ENCODE measurements around the gene ZER1. TPM values are rescaled to one million over a fixed set of nuclear protein-coding genes. Genes with fewer than 3 reads are reported as not detected.

ZER1 gene
- total and polyA plus RNA-seq, 2 of the 4 experiments (the other 2 are of a cell fraction) = 7.7 to 34.9 TPM

DNA sequence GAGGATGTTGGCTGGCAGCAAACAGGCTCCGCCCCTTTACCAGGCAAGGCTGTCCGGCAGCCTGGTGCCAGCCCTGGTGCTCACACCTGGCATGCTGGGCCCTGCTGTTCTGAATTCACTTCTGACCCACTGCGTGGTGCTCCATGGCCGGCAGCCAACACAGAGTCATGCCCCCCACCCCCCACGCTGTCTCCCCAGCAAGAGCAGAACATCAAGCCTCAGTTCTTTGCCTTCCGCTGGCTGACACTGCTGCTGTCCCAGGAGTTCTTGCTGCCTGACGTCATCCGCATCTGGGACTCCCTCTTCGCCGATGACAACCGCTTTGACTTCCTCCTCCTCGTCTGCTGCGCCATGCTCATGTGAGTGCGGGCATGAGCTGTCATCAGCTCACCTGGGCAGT, 33.9 kb upstream of the ZER1 start:
- Histone ChIP-seq H2AK5ac (ENCODE audit: low read depth, low read length) (no peak overlapping the region), H2BK120ac (ENCODE audit: low read depth, low read length) (no peak overlapping the region), H3K4me2 (ENCODE audit: low read depth, low read length) (no peak overlapping the region), H3K18ac (ENCODE audit: low read depth, low read length) (no peak overlapping the region), H2AFZ (replicated peaks; ENCODE audit: low read length, poor library complexity) (no peak overlapping the region), H3K9me1 (ENCODE audit: insufficient read depth, low read length) (no peaks in the 10 kb centered on the region), H3K4me1 (ENCODE audit: control insufficient read depth, insufficient read depth, low read length) (no peaks in the 10 kb centered on the region), H3K4ac (ENCODE audit: low read depth, low read length) (no peak overlapping the region), H4K20me1 (ENCODE audit: insufficient read depth, low read length) (no peaks in the 10 kb centered on the region), H3K36me3 (ENCODE audit: control insufficient read depth, insufficient read depth, low read length) (peaks cover 46% of the 10 kb centered on the region), H2BK20ac (ENCODE audit: low read depth, low read length) (no peak overlapping the region), H3K27ac (ENCODE audit: insufficient read depth, low read length) (no peak overlapping the region), H3K27me3 (ENCODE audit: control insufficient read depth, insufficient read depth, low read length) (no peaks in the 10 kb centered on the region), H3K23ac (ENCODE audit: low read depth, low read length) (no peak overlapping the region), H2AK9ac (replicated peaks; ENCODE audit: low read depth, low read length, poor library complexity) (no peak overlapping the region), H3K14ac (replicated peaks; ENCODE audit: low read depth, low read length) (no peak overlapping the region), H2BK5ac (ENCODE audit: low read depth, low read length, poor library complexity, severe bottlenecking) (no peak overlapping the region), H4K5ac (ENCODE audit: low read depth, low read length) (no peak overlapping the region), H3K9me3 (ENCODE audit: control insufficient read depth, insufficient read depth, low read length) (no peaks in the 10 kb centered on the region), H4K91ac (ENCODE audit: insufficient read depth, low read depth, low read length) (no peak overlapping the region), H3K9ac (ENCODE audit: low read depth, low read length) (no peak overlapping the region), H2BK15ac (ENCODE audit: low read depth, low read length) (no peak overlapping the region), H3K4me3 (ENCODE audit: insufficient read depth, low read depth, low read length) (no peak overlapping the region), H4K8ac (ENCODE audit: low read depth in 2 of 2, low read length in 2 of 2) (no peak overlapping the region), H3K79me1 (ENCODE audit: low read depth in 1 of 2, low read length in 2 of 2) (no peaks in the 10 kb centered on the region), H3K56ac (ENCODE audit: extremely low read depth, insufficient read depth, low read length) (no peak overlapping the region)
- 90% methylated on average over 12 of the region's 14 CpGs; no CpG with 5 or more reads in 1 of the 2 experiments for WGBS, 2 experiments (ENCODE audit: extremely low coverage in 2 of 2, insufficient read length in 1 of 2)
- dilution Hi-C loops (cut with HindIII; ENCODE audit: low sequenced_read_pairs, unreplicated experiment) = no loop called here
- ChIA-PET POLR2A (ENCODE audit: unreplicated experiment) (no interaction called here), CTCF (interaction anchor here (0.9 kb wide), 1 partner anchor 13 kb away, joined by 3 read pairs; the partner anchor contains the start of gene ENDOG)
- no peak for TF ChIP-seq RFX5 (IDR thresholded peaks at IDR 0.05; ENCODE audit: low read depth, low read length)
- TF ChIP-seq SMC3 (IDR thresholded peaks at IDR 0.05; ENCODE audit: low read depth, low read length) = no peak
- no peak for TF ChIP-seq MXI1 (IDR thresholded peaks at IDR 0.05; ENCODE audit: borderline replicate concordance, low read depth, low read length)
- TF ChIP-seq, protein P1, sequence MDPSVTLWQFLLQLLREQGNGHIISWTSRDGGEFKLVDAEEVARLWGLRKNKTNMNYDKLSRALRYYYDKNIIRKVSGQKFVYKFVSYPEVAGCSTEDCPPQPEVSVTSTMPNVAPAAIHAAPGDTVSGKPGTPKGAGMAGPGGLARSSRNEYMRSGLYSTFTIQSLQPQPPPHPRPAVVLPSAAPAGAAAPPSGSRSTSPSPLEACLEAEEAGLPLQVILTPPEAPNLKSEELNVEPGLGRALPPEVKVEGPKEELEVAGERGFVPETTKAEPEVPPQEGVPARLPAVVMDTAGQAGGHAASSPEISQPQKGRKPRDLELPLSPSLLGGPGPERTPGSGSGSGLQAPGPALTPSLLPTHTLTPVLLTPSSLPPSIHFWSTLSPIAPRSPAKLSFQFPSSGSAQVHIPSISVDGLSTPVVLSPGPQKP (IDR thresholded peaks at IDR 0.05; ENCODE audit: borderline replicate concordance, low read depth, low read length) = no peak
- TF ChIP-seq, protein P2, sequence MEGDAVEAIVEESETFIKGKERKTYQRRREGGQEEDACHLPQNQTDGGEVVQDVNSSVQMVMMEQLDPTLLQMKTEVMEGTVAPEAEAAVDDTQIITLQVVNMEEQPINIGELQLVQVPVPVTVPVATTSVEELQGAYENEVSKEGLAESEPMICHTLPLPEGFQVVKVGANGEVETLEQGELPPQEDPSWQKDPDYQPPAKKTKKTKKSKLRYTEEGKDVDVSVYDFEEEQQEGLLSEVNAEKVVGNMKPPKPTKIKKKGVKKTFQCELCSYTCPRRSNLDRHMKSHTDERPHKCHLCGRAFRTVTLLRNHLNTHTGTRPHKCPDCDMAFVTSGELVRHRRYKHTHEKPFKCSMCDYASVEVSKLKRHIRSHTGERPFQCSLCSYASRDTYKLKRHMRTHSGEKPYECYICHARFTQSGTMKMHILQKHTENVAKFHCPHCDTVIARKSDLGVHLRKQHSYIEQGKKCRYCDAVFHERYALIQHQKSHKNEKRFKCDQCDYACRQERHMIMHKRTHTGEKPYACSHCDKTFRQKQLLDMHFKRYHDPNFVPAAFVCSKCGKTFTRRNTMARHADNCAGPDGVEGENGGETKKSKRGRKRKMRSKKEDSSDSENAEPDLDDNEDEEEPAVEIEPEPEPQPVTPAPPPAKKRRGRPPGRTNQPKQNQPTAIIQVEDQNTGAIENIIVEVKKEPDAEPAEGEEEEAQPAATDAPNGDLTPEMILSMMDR (conservative IDR thresholded peaks at IDR 0.05; ENCODE audit: low read depth, low read length) = no peak
- TF ChIP-seq, protein P3, sequence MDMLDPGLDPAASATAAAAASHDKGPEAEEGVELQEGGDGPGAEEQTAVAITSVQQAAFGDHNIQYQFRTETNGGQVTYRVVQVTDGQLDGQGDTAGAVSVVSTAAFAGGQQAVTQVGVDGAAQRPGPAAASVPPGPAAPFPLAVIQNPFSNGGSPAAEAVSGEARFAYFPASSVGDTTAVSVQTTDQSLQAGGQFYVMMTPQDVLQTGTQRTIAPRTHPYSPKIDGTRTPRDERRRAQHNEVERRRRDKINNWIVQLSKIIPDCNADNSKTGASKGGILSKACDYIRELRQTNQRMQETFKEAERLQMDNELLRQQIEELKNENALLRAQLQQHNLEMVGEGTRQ (IDR thresholded peaks at IDR 0.05; ENCODE audit: low read depth, low read length) = no peak
- no peak for TF ChIP-seq FOS (IDR thresholded peaks at IDR 0.05; ENCODE audit: low read depth, low read length)
- TF ChIP-seq POLR2A (IDR thresholded peaks at IDR 0.05; ENCODE audit: low read depth, low read length) = no peak
- TF ChIP-seq MAZ (IDR thresholded peaks at IDR 0.05; ENCODE audit: borderline replicate concordance, low read depth, low read length) = no peak
- TF ChIP-seq RAD21 (IDR thresholded peaks at IDR 0.05; ENCODE audit: low read length) = no peak
- DNase-seq (no peak), ATAC-seq (ENCODE audit: low read depth) (no peak)
- BruUV-seq (replicated peaks) = no TSS peak
- in situ Hi-C loops (cut with MboI; ENCODE audit: low sequenced_read_pairs) = no loop called here
- intact Hi-C loops (cut with micrococcal nuclease) = no loop called here
